WTC11 (cell line): Measurements from ENCODE around the gene NEURL1B. TPM values are rescaled to one million over a fixed set of nuclear protein-coding genes. Genes with fewer than 3 reads are reported as not detected.

Experiments used
- ATAC-seq: fragments of 200-7000 bp; cut with Tn5 transposase; 2 replicates; pipeline ENCODE4 v1.10.0; 2021; ENCODE audit warnings: mild to moderate bottlenecking, moderate library complexity
- CTCF ChIA-PET: fragments of 300-600 bp; sonication (Branson Sonifier 250); formaldehyde crosslinking; loops from one replicate; lab custom pipeline; 2021; ENCODE audit warnings: antibody characterized with exemption; lab: Charles Lee
- POLR2A ChIA-PET: fragments of 350-600 bp; sonication (Branson Sonifier 250); formaldehyde crosslinking; loops from one replicate; lab custom pipeline; 2021; ENCODE audit warnings: antibody characterized with exemption; lab: Charles Lee
- DNase-seq: peaks from one replicate; pipeline ENCODE4 v3.0.0; 2021; ENCODE audit warnings: low spot score
- H3K27ac Mint-ChIP-seq: 2 replicates; pipeline ENCODE4 v1.8.0; 2021; ENCODE audit warnings: mixed read lengths
- H3K27me3 Mint-ChIP-seq: 2 replicates; pipeline ENCODE4 v1.8.0; 2021; ENCODE audit warnings: low read depth, mild to moderate bottlenecking, moderate library complexity, mixed read lengths
- H3K36me3 Mint-ChIP-seq: 2 replicates; pipeline ENCODE4 v1.8.0; 2021; ENCODE audit warnings: mixed read lengths
- H3K4me1 Mint-ChIP-seq: 2 replicates; pipeline ENCODE4 v1.8.0; 2022; ENCODE audit warnings: mixed read lengths
- H3K4me3 Mint-ChIP-seq: 2 replicates; pipeline ENCODE4 v1.8.0; 2021; ENCODE audit warnings: mild to moderate bottlenecking, moderate library complexity, mixed read lengths
- H3K9me3 Mint-ChIP-seq: 2 replicates; pipeline ENCODE4 v1.8.0; 2021; ENCODE audit warnings: mixed read lengths
- E2F4 ChIP-seq: sonication (generic); formaldehyde crosslinking; IDR thresholded peaks from 2 replicates; pipeline ENCODE4 v1.8.1; 2022; ENCODE audit warnings: low read depth, mild to moderate bottlenecking, moderate library complexity, missing genetic modification reagents, borderline replicate concordance
- FOXP1 ChIP-seq: sonication (generic); formaldehyde crosslinking; IDR thresholded peaks from 2 replicates; pipeline ENCODE4 v1.8.0; 2022; ENCODE audit warnings: missing genetic modification reagents, mild to moderate bottlenecking, moderate library complexity, borderline replicate concordance
- GABPB1 ChIP-seq: sonication (generic); formaldehyde crosslinking; IDR thresholded peaks from 2 replicates; pipeline ENCODE4 v1.8.1; 2023; ENCODE audit warnings: mild to moderate bottlenecking, missing genetic modification reagents
- HMGA2 ChIP-seq: fragments of 250-450 bp; sonication (Bioruptor Pico); IDR thresholded peaks from 2 replicates; pipeline ENCODE4 v1.4.0; 2021; ENCODE audit warnings: mild to moderate bottlenecking, moderate library complexity
- HMGXB4 ChIP-seq: sonication (generic); formaldehyde crosslinking; IDR thresholded peaks from 2 replicates; pipeline ENCODE4 v1.8.1; 2023; ENCODE audit warnings: mild to moderate bottlenecking, moderate library complexity, missing genetic modification reagents
- KAT7 ChIP-seq: sonication (generic); formaldehyde crosslinking; IDR thresholded peaks from 2 replicates; pipeline ENCODE4 v1.8.1; 2023; ENCODE audit warnings: missing genetic modification reagents, mild to moderate bottlenecking, borderline replicate concordance
- NFYB ChIP-seq: sonication (generic); formaldehyde crosslinking; conservative IDR thresholded peaks from 2 replicates; pipeline ENCODE4 v1.8.0; 2022; ENCODE audit warnings: low read depth, missing genetic modification reagents
- NR1H2 ChIP-seq: sonication (generic); formaldehyde crosslinking; IDR thresholded peaks from 2 replicates; pipeline ENCODE4 v1.9.0; 2021; ENCODE audit warnings: mild to moderate bottlenecking, moderate library complexity, missing genetic modification reagents
- NR2C2 ChIP-seq: sonication (generic); formaldehyde crosslinking; IDR thresholded peaks from 2 replicates; pipeline ENCODE4 v1.8.0; 2022; ENCODE audit warnings: mild to moderate bottlenecking, missing genetic modification reagents
- NR3C1 ChIP-seq: sonication (generic); formaldehyde crosslinking; conservative IDR thresholded peaks from 2 replicates; pipeline ENCODE4 v1.8.1; 2023; ENCODE audit warnings: low read depth, mild to moderate bottlenecking, missing genetic modification reagents
- PRRX2 ChIP-seq: fragments of 250-450 bp; sonication (Bioruptor Pico); IDR thresholded peaks from 2 replicates; pipeline ENCODE4 v1.8.0; 2021; ENCODE audit warnings: mild to moderate bottlenecking
- SOX15 ChIP-seq: fragments of 250-450 bp; sonication (Bioruptor Pico); IDR thresholded peaks from 2 replicates; pipeline ENCODE4 v1.9.0; 2021; ENCODE audit warnings: mild to moderate bottlenecking
- SP1 ChIP-seq: sonication (generic); formaldehyde crosslinking; conservative IDR thresholded peaks from 2 replicates; pipeline ENCODE4 v1.8.1; 2022; ENCODE audit warnings: missing genetic modification reagents
- ZNF219 ChIP-seq: sonication (generic); formaldehyde crosslinking; IDR thresholded peaks from 2 replicates; pipeline ENCODE4 v1.8.0; 2023; ENCODE audit warnings: missing genetic modification reagents, mild to moderate bottlenecking, borderline replicate concordance
- ZNF317 ChIP-seq: sonication (generic); formaldehyde crosslinking; IDR thresholded peaks from 2 replicates; pipeline ENCODE4 v1.8.1; 2023; ENCODE audit warnings: low read depth, mild to moderate bottlenecking, moderate library complexity, missing genetic modification reagents, borderline replicate concordance
- ZNF396 ChIP-seq: fragments of 250-450 bp; sonication (Bioruptor Pico); IDR thresholded peaks from 2 replicates; pipeline ENCODE4 v1.8.0; 2021; ENCODE audit warnings: mild to moderate bottlenecking, moderate library complexity, borderline replicate concordance
- ZNF416 ChIP-seq: fragments of 250-450 bp; sonication (Bioruptor Pico); IDR thresholded peaks from 2 replicates; pipeline ENCODE4 v1.9.0; 2021; ENCODE audit warnings: mild to moderate bottlenecking, inconsistent platforms
- ZNF423 ChIP-seq: fragments of 250-450 bp; sonication (Bioruptor Pico); IDR thresholded peaks from 2 replicates; pipeline ENCODE4 v2.1.2; 2022; ENCODE audit warnings: mild to moderate bottlenecking, moderate library complexity
- total RNA-seq: library from RNA; stranded (reverse); gene quantifications from 3 replicates; pipeline ENCODE4 v1.2.3, GENCODE V29; 2021
- TF ChIP-seq, protein P1 (sequence below): sonication (generic); formaldehyde crosslinking; IDR thresholded peaks from 2 replicates; pipeline ENCODE4 v1.8.0; 2023; ENCODE audit warnings: mild to moderate bottlenecking, missing genetic modification reagents
- TF ChIP-seq, protein P2 (sequence below): sonication (generic); formaldehyde crosslinking; IDR thresholded peaks from 2 replicates; pipeline ENCODE4 v1.8.1; 2023; ENCODE audit warnings: mild to moderate bottlenecking, missing genetic modification reagents, moderate library complexity
- TF ChIP-seq, protein P3 (sequence below): sonication (generic); formaldehyde crosslinking; IDR thresholded peaks from 2 replicates; pipeline ENCODE4 v1.8.1; 2022; ENCODE audit warnings: low read depth, missing genetic modification reagents, borderline replicate concordance

NEURL1B gene
- total RNA-seq, 1 experiment from 2014 or later, result 9.8 TPM

DNA sequence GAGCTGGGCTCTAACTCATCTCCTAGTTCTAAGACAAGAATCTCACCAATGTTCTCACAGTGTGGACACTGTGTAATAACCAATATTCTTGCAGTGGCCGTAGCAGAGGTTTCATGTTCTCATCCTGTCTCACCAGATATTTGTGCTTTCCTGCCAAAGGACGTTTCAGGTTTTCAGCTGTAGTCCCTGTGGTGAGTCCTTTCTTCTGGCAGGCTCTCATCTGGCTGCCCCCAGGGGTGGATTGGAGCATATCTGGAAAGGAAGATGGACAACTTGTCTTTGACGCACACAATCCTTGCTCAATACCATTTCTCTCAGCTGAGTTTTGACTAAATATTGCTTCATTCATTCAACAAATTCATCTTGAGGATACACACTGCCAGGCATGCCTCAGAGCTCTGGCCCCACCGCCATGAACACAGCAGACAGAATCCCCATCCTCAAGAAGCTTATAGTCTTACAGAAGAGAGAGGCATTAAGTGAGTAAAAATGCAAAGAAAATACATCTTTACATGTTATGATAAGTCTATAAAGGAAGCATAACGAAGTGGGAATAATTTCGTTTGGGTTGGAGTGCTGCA, 33.8 kb upstream of the NEURL1B start:
- Mint-ChIP-seq H3K4me3 (no peak overlapping the region), H3K9me3 (peaks cover 12% of the 10 kb centered on the region; the same call in 1 of the 2 replicates), H3K27ac (no peak overlapping the region), H3K36me3 (peaks cover 3% of the 10 kb centered on the region; the same call in 1 of the 2 replicates), H3K27me3 (peaks cover 7% of the 10 kb centered on the region; the same call in 1 of the 2 replicates), H3K4me1 (peaks cover 28% of the 10 kb centered on the region)
- POLR2A ChIA-PET, result interaction anchor here (1.3 kb wide), 1 partner anchor 21 kb away, joined by 3 read pairs; no protein-coding TSS in a partner anchor
- CTCF ChIA-PET, result interaction anchor here (0.6 kb wide), 1 partner anchor 145 kb away, joined by 3 read pairs; no protein-coding TSS in a partner anchor
- DNase-seq (no peak), ATAC-seq (no peak)
- TF ChIP-seq NR3C1 (no peak), ZNF396 (CRISPR knock-in tag) (no peak), HMGA2 (CRISPR knock-in tag) (no peak), ZNF416 (no peak), SOX15 (CRISPR knock-in tag) (no peak), FOXP1 (no peak), ZNF219 (CRISPR knock-in tag) (no peak), NR2C2 (CRISPR knock-in tag) (no peak), KAT7 (CRISPR knock-in tag) (no peak), GABPB1 (CRISPR knock-in tag) (no peak), E2F4 (CRISPR knock-in tag) (no peak), SP1 (CRISPR knock-in tag) (no peak)
- TF ChIP-seq, protein P1, sequence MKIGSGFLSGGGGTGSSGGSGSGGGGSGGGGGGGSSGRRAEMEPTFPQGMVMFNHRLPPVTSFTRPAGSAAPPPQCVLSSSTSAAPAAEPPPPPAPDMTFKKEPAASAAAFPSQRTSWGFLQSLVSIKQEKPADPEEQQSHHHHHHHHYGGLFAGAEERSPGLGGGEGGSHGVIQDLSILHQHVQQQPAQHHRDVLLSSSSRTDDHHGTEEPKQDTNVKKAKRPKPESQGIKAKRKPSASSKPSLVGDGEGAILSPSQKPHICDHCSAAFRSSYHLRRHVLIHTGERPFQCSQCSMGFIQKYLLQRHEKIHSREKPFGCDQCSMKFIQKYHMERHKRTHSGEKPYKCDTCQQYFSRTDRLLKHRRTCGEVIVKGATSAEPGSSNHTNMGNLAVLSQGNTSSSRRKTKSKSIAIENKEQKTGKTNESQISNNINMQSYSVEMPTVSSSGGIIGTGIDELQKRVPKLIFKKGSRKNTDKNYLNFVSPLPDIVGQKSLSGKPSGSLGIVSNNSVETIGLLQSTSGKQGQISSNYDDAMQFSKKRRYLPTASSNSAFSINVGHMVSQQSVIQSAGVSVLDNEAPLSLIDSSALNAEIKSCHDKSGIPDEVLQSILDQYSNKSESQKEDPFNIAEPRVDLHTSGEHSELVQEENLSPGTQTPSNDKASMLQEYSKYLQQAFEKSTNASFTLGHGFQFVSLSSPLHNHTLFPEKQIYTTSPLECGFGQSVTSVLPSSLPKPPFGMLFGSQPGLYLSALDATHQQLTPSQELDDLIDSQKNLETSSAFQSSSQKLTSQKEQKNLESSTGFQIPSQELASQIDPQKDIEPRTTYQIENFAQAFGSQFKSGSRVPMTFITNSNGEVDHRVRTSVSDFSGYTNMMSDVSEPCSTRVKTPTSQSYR (CRISPR knock-in tag), result no peak

DNA sequence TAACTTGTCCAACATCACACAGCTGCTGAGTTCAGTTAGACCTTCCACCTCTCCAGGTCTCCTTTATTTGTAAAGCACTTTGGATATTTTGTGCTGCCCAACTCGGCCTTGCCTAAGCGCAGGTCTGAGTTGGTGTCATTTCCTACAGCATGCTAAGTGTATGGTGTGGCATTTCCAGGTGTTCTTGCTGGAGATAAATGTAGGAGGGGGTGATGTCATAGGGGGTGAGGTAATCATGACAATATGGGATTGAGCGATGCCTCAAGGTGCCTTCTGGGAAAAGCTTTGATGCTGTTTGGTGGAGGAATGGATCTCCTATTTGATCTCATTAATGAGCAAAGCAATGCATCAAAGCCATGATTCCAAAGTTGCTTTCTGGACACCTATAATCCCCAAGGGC, 32.3 kb upstream of the NEURL1B start:
- peaks cover 15% of the 10 kb centered on the region for H3K27me3 Mint-ChIP-seq
- H3K4me1 Mint-ChIP-seq, result peaks cover 20% of the 10 kb centered on the region
- ChIA-PET POLR2A (no interaction called here), CTCF (interaction anchor here (1.0 kb wide), 1 partner anchor 13 kb away, joined by 6 read pairs; no protein-coding TSS in a partner anchor)
- no peak for ATAC-seq
- H3K4me3 Mint-ChIP-seq, result no peak overlapping the region
- peaks cover 3% of the 10 kb centered on the region; the same call in 1 of the 2 replicates for H3K36me3 Mint-ChIP-seq
- no peak for DNase-seq
- TF ChIP-seq, protein P2, sequence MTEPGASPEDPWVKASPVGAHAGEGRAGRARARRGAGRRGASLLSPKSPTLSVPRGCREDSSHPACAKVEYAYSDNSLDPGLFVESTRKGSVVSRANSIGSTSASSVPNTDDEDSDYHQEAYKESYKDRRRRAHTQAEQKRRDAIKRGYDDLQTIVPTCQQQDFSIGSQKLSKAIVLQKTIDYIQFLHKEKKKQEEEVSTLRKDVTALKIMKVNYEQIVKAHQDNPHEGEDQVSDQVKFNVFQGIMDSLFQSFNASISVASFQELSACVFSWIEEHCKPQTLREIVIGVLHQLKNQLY (CRISPR knock-in tag), result no peak
- TF ChIP-seq ZNF423 (CRISPR knock-in tag) (no peak), ZNF317 (CRISPR knock-in tag) (no peak), PRRX2 (no peak), NR2C2 (CRISPR knock-in tag) (no peak), NR1H2 (CRISPR knock-in tag) (no peak), NFYB (no peak), HMGXB4 (no peak)
- TF ChIP-seq, protein P3, sequence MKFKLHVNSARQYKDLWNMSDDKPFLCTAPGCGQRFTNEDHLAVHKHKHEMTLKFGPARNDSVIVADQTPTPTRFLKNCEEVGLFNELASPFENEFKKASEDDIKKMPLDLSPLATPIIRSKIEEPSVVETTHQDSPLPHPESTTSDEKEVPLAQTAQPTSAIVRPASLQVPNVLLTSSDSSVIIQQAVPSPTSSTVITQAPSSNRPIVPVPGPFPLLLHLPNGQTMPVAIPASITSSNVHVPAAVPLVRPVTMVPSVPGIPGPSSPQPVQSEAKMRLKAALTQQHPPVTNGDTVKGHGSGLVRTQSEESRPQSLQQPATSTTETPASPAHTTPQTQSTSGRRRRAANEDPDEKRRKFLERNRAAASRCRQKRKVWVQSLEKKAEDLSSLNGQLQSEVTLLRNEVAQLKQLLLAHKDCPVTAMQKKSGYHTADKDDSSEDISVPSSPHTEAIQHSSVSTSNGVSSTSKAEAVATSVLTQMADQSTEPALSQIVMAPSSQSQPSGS (CRISPR knock-in tag), result no peak
- no peak overlapping the region for H3K27ac Mint-ChIP-seq
- peaks cover 18% of the 10 kb centered on the region; the same call in 1 of the 2 replicates for H3K9me3 Mint-ChIP-seq
